HG02981 (cell line): ENCODE data around the gene CNOT4.
"Not testable (repeated sequence)": the region's sequence is repeated elsewhere in the genome, so short reads cannot be mapped to it uniquely, and the experiment has no call there.

Experiments
- ATAC-seq: cut with Tn5 transposase; IDR thresholded peaks from one replicate; pipeline ENCODE4 v1.9.1; 2021; ENCODE audit warnings: mild to moderate bottlenecking, moderate library complexity; ENCODE audit not compliant: unreplicated experiment

Gene CNOT4

GRCh38 chr7:135459076-135459475 lies 50.8 kb downstream of the CNOT4 start:
- ATAC-seq: no peak

GRCh38 chr7:135454060-135454459 lies 55.8 kb downstream of the CNOT4 start:
- peak; percentile 54 for ATAC-seq

DNA sequence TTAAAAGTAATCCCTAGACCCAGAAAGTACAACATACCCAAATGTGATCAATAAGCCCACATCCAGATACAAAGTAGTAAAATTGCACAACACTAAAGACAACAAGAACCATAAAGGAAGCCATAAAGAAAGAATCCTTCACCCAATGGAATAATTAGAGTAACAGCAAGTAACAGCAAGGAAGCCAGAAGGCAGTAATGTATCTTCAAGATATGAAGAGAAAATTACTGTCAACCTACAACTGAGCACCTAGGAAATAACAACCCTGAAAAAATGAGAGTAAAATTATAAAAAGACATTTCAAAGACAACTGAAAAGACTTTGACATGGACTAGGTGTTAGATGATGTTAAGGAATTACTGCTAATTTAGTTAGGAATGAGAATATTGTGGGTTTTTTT lies 60.5 kb downstream of the CNOT4 start:
- no peak for ATAC-seq

- ATAC-seq: no peak
Measured at GRCh38 chr7:135448753-135449152, 61.1 kb downstream of the CNOT4 start.

DNA sequence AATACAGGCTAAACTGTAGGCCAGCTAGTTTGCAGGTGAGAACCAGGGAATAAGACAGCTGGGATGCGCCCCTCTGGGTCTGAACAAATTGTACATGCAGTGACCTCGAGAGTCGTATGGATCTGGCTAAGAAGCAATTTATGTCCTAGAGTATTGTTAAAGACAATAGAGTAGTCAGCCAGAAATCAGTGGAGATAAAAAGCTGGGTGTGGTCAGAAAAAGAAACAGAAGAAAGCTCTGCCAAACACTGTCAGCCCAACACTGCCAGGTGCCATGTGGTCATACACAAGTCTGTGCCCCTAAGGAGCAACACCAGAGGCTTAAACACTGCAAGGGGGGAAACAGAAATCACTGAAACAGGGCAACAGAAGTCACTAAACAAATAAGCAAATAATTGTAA lies 62.2 kb downstream of the CNOT4 start:
- ATAC-seq: no peak

GRCh38 chr7:135445690-135446089 lies 64.2 kb downstream of the CNOT4 start:
- no peak for ATAC-seq

DNA sequence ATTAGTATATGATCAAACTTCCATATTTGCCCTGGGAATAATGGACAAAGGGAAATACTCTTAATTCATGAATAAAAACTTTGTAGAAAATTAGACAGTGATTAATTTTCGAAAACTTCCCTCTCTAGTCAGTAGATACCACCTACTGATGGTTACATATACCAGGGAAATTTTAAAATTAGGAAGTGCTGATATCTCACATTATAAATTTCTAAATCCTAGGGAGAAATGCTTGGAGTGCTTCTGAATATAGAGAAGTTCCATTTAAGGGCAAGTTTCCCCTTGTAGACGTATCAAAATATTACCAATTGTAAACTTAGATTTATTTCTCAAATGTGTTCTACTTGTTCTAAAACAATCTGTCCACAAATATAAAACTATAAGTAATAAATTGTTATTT lies 64.6 kb downstream of the CNOT4 start:
- not testable (repeated sequence) for ATAC-seq

DNA sequence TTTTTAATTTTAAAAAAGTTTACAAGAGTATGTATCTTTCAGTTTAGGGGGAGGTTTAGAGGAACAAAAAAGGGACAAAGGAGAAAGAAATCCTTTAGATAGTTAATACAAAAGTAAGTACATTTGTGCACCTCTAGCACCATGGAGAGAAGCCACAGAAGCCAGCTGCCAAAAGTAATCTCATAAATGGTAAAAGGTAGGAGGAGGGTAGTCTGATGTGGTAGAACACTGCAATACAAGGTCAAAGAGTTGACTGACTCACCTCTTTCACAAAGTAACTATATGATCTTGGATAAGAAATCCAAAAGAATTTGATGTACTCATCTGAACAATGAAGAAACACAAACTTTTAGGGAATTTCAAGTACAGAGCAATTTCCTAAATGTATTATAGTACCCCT lies 68.1 kb downstream of the CNOT4 start:
- ATAC-seq: no peak

DNA sequence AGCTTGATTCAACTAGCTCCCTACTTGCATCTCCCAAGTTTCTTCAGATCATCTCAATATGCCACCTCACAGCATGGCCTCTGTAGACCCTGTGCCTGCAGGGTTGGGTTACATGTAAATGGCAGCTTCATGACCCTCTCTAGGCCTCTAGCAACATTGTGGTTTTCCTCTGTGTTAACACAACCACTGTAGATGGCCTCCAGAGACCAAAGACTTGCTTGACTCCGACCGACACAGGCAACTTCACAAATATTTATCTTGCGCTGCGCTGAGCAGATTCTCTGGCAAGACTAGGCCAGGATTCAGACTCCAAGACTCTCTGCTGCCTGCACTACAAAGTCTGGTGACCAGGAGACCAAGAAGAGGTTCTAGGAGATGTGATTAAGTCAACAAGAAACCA lies 75.9 kb downstream of the CNOT4 start:
- no peak for ATAC-seq

DNA sequence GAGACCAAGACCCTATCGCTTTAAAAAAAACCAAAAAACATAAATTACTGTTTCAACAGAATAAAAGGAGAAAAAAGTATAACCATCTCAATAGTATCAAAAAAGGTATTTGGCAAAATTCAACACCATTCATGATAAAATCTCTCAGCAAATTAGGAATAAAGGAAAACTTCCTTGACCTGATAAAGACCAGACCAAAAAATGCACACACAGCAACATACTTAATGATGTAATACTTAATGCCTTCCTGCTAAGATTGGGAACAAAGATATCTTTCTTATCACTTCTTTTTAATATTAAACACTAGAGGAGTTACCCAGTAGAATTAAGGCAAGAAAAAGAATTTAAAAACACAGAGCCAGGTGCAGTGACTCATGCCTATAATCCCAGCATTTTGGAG lies 79.3 kb downstream of the CNOT4 start:
- ATAC-seq: no peak

DNA sequence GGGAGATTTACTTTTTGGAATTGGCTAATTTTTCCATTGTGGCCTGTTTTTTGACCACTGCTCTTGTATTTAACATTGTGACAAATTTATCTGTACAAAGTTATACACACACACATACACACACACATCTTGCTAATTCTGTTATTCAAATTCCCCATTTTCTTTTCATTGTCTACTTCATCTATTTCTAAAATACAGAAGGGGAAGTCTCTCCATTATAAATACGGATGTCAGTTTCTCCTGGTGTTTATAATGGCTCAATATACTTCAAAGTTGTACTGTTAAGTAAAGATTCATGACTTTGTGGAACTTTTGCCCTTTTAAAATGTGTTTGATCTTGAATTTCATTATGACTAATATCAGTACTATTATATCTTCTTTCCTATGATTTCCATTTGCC lies 81.0 kb downstream of the CNOT4 start:
- no peak for ATAC-seq

- ATAC-seq: no peak
Measured at GRCh38 chr7:135428011-135428410, 81.9 kb downstream of the CNOT4 start.

GRCh38 chr7:135427166-135427565 lies 82.7 kb downstream of the CNOT4 start:
- no peak for ATAC-seq

DNA sequence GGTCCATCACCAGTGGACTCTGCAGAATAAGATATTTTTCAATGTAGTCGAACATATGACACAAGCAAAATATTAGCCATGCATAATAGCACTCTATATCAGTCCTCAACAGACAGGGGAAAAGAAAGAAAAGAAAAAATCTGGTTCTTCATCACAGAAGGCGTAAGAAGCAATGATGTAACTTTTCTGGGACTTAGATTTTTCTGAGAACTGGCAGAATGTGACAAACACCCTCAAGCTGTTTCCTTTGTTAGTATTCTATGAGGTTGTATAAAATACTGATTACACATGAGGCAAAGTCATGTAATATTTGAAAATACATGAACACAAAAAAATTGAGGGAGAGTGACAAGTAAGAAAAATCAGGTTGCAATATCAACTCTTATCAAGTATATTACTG lies 84.9 kb downstream of the CNOT4 start:
- no peak for ATAC-seq

DNA sequence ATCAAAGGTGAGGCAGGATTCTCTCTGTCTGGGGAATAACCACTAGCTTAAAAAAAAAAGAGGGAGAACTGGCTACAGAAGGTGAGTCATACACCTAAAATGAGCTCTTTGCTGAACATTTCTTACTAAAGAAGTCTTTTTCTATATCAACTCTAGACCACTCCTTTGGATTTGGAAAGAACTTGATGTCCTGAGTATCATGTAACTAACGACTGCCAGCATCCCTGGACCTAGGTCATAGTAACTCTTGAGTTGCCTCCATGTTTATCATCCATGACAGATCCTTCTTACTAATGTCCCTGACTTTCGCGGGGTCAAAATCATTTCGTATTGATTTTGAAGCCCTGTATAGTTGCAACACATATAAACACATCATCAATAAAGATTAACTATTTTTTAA lies 89.1 kb downstream of the CNOT4 start:
- no peak for ATAC-seq

DNA sequence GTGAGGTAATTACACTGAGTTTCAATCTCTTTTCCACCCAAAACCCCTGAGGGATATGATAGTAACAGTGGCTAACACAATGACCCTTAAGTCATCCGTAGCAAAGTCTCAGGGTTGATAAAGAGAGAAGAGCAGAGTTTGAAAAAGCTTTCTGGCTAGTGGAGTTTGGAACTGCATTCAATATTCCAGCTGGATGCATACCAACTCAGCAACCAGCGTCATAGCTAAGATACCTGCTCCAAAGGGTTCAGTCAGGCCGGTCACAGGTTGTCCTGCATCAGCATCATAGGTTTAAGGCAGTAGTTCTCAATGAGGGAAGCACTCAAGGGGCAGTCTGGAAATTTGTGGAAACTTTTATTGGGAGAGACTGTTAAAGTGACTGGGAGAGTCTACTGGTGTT lies 93.5 kb downstream of the CNOT4 start:
- ATAC-seq: no peak

DNA sequence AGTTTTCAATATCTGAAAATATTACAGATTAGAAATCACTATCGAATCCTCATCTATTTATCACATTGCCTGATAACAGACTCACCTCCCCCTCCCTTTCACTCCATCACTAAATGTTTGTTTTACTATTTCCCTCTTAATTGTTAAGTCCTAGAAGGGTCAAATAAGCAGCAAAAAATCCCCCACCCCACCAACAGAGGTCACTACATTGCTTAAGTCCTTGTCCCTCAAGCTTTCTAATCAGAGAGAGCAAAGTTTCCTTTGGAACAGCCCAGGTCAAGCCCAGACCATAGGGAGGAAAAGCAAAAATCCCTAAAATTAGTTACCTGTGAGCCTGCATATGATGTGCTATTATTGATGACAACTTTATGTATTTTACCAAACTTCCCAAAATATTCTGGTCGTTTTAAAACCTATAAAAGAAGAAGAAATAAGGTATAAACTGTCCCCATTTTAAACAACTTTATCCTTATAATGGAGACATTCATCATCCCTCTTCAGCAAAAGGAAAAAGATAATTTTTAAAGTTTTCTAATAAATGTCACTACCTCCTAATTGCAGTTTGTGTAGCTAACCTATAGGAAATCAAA lies 95.0 kb downstream of the CNOT4 start:
- ATAC-seq: no peak

DNA sequence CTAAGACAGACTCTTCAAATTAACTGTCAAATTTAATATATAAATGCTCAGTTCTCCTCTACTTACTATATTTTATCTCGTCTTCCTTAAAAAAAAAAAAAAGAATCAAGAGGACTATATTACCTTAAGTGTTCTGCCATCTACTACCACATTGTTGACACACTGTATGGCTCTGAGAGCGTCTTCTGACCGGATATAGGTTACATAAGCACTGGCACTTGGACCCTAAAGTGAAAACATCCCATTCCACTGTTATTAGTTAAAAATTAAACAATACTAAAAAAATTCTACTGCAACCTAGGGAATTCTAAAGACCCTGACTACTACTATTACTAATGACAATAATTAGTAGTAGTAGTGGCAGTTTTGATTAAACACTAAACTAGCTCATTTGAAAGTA lies 95.7 kb downstream of the CNOT4 start:
- ATAC-seq: no peak

DNA sequence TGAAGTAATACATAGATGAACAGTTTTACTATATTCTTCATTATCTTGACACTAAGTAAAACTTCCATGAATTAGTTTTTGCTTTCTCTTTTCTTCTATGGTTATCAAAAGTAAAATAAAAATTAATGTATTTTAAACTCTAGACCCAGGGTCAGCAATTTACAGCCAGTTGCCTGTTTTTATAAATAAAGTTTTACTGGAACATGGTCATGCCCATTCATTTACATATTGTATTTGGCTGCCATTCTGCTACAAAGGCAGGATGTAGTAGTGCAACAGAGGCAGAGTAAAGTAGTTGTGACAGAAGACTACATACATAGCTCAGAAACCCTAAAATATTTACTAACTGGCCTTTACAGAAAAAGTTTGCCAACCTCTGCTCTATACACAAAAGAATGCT lies 98.8 kb downstream of the CNOT4 start:
- no peak for ATAC-seq

DNA sequence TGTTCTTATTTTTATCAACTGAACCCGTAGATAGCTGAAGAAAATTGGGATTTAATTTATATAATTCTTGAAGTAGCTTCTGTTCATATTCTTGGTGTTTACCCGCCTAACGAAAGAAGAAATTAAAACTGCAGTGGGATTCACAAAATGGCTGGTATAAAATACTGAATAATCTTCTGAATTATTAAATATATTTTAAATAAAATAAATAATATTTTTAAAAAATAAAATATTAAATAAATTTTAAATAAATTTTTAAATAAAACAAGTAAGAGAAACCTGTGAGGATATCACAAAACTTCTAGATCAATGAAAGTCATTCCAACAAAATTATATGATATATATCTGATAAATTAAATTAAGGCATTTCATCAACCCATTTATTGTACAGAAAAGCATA lies 99.4 kb downstream of the CNOT4 start:
- ATAC-seq: no peak

DNA sequence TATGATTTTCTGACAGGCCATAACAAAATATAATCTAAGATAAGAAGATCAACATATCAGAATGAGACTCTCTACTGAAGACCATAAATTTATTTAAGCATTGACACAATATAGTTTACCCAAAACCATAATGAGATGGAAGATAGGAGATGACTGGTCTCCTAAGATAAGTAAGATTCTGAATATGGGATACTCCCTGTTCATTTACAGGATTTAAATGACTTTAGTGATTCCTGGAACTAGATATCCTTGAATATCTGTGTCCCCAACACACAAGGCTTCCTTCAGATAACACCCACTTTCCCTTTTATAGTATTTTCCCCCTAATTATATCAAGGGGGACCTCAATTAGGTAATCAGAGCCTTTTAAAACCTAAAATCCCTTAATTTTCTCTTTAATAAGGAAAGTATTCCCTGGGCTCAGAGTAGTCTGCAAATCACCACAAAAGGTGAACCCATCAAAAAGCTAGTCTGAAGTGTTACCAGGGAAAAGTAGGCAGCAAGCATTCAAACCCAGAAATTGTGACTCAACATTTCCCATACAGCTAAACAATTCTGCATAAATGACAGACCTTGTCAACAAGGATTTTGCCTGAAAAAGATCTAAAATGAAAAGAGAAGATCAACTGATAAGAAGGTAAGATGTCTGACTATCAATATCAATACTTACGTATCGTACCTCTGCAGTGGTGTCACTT lies 99.9 kb downstream of the CNOT4 start:
- ATAC-seq: no peak

DNA sequence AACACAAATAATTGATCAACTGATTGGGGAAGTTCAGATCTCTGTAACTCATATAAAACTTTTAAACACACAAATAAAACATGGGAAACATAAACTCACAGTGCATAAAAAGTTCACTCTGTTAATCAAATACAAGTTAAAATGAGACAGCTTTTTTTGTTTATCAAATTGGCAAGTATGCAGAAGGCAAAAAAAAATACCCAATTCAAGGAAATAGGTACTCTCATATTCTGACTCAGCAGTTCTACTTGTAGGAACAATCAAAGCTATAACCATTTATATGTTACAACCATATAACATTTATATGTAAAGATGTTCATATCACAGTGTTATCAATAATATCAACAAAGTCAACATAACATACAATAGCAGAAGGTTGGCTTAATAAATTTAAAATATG lies 102.0 kb downstream of the CNOT4 start:
- ATAC-seq: no peak

GRCh38 chr7:135406918-135407317 lies 103.0 kb downstream of the CNOT4 start:
- no peak for ATAC-seq
